ENCODE measurements around the gene TRAPPC10. TPM values are rescaled to one million over a fixed set of nuclear protein-coding genes. Genes with fewer than 3 reads are reported as not detected.
A peak's percentile ranks its signal among the peaks of the same experiment; 100 is the strongest.

Gene TRAPPC10
- total RNA-seq, 2 experiments from 2014 or later = 98.1 to 101 TPM

DNA sequence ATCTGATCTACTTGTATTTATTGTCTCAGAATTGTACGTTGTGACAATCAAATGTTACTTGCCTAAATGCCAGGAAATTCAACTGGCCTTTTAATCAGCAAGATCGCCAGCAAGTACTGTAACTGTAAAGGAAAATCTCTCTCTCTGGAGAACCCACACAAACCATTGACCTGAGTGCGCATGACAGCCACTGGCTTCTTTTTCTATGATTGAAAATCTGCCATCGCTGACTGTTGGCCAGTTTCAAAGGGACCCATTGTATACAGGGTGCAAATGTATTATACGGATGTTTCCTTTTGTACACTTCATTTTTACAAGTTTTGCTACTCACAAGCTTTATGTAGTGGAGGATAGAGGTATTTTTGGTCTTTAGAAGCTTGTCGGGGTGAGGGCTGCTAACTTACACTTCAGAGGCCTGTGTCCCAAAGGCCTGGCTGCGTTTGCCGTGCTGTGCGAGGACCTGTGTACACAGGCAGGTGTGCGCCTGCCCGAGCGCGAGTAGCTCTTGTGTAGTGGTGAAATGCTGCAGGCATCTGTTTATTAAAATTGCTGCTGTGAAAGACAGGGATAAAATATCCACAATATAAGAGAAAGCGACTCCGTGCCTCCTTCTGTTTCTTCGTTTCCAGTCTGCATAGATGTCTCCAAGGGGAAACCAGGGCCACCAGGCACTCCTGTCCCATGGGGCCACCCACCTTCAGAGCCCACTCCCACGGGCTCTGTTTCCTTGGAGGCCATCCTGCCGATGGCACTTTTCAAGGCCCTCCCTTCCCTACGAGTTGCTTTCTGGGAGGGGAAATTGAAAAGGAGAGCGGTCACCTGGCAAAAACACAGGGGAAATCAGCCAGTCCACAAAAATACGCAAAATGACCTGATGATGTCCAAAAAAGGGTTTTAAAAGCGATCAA is 25.3 kb upstream of the TRAPPC10 start:
- CTCF ChIA-PET = interaction anchor here (1.2 kb wide), 1 partner anchor 12 kb away, joined by 4 read pairs; no protein-coding TSS in a partner anchor
- Mint-ChIP-seq H3K4me3 (no peak overlapping the region), H3K27me3 (no peaks in the 10 kb centered on the region), H3K27ac (peak overlapping the region; percentile 73), H3K9me3 (no peaks in the 10 kb centered on the region), H3K4me1 (ENCODE audit: low read depth) (peaks cover 20% of the 10 kb centered on the region), H3K36me3 (ENCODE audit: low read depth) (peaks cover 8% of the 10 kb centered on the region)
- Histone ChIP-seq H3K9me3 (ENCODE audit: control insufficient read depth in 1 of 2, insufficient read depth in 1 of 2, low read length in 2 of 2) (no peaks in the 10 kb centered on the region), H3K4me1 (ENCODE audit: insufficient read depth, low read length) (peaks cover 7% of the 10 kb centered on the region), H3K27me3 (ENCODE audit: control insufficient read depth in 1 of 2, insufficient read depth in 2 of 2, low read length in 2 of 2) (no peaks in the 10 kb centered on the region), H3K27ac (ENCODE audit: low read depth in 1 of 2, low read length in 2 of 2) (no peak overlapping the region), H3K4me3 (ENCODE audit: low read length) (no peak overlapping the region), H3K36me3 (ENCODE audit: insufficient read depth, low read length) (peaks cover 5% of the 10 kb centered on the region)
- TF ChIP-seq, protein P1, sequence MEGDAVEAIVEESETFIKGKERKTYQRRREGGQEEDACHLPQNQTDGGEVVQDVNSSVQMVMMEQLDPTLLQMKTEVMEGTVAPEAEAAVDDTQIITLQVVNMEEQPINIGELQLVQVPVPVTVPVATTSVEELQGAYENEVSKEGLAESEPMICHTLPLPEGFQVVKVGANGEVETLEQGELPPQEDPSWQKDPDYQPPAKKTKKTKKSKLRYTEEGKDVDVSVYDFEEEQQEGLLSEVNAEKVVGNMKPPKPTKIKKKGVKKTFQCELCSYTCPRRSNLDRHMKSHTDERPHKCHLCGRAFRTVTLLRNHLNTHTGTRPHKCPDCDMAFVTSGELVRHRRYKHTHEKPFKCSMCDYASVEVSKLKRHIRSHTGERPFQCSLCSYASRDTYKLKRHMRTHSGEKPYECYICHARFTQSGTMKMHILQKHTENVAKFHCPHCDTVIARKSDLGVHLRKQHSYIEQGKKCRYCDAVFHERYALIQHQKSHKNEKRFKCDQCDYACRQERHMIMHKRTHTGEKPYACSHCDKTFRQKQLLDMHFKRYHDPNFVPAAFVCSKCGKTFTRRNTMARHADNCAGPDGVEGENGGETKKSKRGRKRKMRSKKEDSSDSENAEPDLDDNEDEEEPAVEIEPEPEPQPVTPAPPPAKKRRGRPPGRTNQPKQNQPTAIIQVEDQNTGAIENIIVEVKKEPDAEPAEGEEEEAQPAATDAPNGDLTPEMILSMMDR (IDR thresholded peaks at IDR 0.05) = no peak
- intact Hi-C loops (cut with DNase I, micrococcal nuclease) = loop anchor here in 1 of 2 experiments (10.0 kb wide), 1 partner anchor 48 kb away; no protein-coding TSS in a partner anchor
- DNase-seq (no peak), ATAC-seq (ENCODE audit: poor library complexity) (no peak)
- POLR2A ChIA-PET = no interaction called here

GRCh38 chr21:43987509-43987908 is 24.6 kb upstream of the TRAPPC10 start:
- no peaks in the 10 kb centered on the region for H3K36me3 ChIP-seq (ENCODE audit: insufficient read depth, low read length)
- H3K27me3 Mint-ChIP-seq = no peaks in the 10 kb centered on the region
- peaks cover 8% of the 10 kb centered on the region for H3K36me3 Mint-ChIP-seq (ENCODE audit: low read depth)
- CTCF ChIA-PET = no interaction called here
- H3K27ac Mint-ChIP-seq = no peak overlapping the region
- H3K4me1 ChIP-seq (ENCODE audit: insufficient read depth, low read length) = peaks cover 7% of the 10 kb centered on the region
- intact Hi-C loops (cut with DNase I, micrococcal nuclease) = loop anchor here in 1 of 2 experiments (10.0 kb wide), 1 partner anchor 47 kb away; no protein-coding TSS in a partner anchor
- no peak overlapping the region for H3K27ac ChIP-seq (ENCODE audit: low read depth in 1 of 2, low read length in 2 of 2)
- POLR2A ChIA-PET = no interaction called here
- H3K4me3 Mint-ChIP-seq = no peak overlapping the region
- TF ChIP-seq, protein P1 (IDR thresholded peaks at IDR 0.05) = no peak
- H3K4me1 Mint-ChIP-seq (ENCODE audit: low read depth) = peaks cover 20% of the 10 kb centered on the region
- DNase-seq (no peak), ATAC-seq (ENCODE audit: poor library complexity) (no peak)
- H3K27me3 ChIP-seq (ENCODE audit: control insufficient read depth in 1 of 2, insufficient read depth in 2 of 2, low read length in 2 of 2) = no peaks in the 10 kb centered on the region
- H3K9me3 Mint-ChIP-seq = no peaks in the 10 kb centered on the region
- no peaks in the 10 kb centered on the region for H3K9me3 ChIP-seq (ENCODE audit: control insufficient read depth in 1 of 2, insufficient read depth in 1 of 2, low read length in 2 of 2)
- H3K4me3 ChIP-seq (ENCODE audit: low read length) = no peak overlapping the region

DNA sequence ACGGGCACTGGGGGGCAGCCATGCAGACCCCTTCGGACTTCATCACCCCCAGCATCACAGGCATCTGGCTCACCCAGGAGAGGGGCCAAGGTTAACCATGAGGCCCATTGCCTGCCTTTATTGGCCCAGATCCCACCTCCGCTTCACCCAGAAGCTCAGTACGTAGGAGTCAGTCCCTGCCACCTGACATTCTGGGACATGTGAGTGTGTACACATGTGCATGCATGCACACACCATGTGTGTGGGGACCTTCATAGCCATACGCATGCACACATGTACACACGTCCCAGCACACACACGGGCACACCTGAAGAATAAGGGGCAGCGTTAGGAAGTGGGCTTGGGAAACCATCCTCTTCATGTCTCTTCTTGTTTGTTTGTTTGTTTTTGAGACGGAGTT is 24.1 kb upstream of the TRAPPC10 start:
- Mint-ChIP-seq H3K4me1 (ENCODE audit: low read depth) (peaks cover 20% of the 10 kb centered on the region), H3K27me3 (no peaks in the 10 kb centered on the region), H3K9me3 (no peaks in the 10 kb centered on the region), H3K36me3 (ENCODE audit: low read depth) (peaks cover 8% of the 10 kb centered on the region), H3K27ac (no peak overlapping the region), H3K4me3 (no peak overlapping the region)
- POLR2A ChIA-PET = no interaction called here
- no peaks in the 10 kb centered on the region for H3K27me3 ChIP-seq (ENCODE audit: control insufficient read depth in 1 of 2, insufficient read depth in 2 of 2, low read length in 2 of 2)
- peaks cover 7% of the 10 kb centered on the region for H3K4me1 ChIP-seq (ENCODE audit: insufficient read depth, low read length)
- H3K27ac ChIP-seq (ENCODE audit: low read depth in 1 of 2, low read length in 2 of 2) = no peak overlapping the region
- CTCF ChIA-PET = no interaction called here
- H3K4me3 ChIP-seq (ENCODE audit: low read length) = no peak overlapping the region
- TF ChIP-seq, protein P1 (IDR thresholded peaks at IDR 0.05) = no peak
- no peaks in the 10 kb centered on the region for H3K36me3 ChIP-seq (ENCODE audit: insufficient read depth, low read length)
- ATAC-seq (ENCODE audit: poor library complexity) (no peak), DNase-seq (no peak)
- no peaks in the 10 kb centered on the region for H3K9me3 ChIP-seq (ENCODE audit: control insufficient read depth in 1 of 2, insufficient read depth in 1 of 2, low read length in 2 of 2)
- intact Hi-C loops (cut with DNase I, micrococcal nuclease) = loop anchor here in 1 of 2 experiments (10.0 kb wide), 1 partner anchor 47 kb away; no protein-coding TSS in a partner anchor
